Upper lobe of left lung (tissue), 6 donors: Measurements from ENCODE around the gene ARID1B. TPM values are rescaled to one million over a fixed set of nuclear protein-coding genes. Genes with fewer than 3 reads are reported as not detected.

Experiments
- ATAC-seq, 2 donors: fragments of 200-7000 bp; cut with Tn5 transposase; one replicate each; pipeline ENCODE4 v1.9.1; 2022; ENCODE audit warnings: mild to moderate bottlenecking in 2 of 2, moderate library complexity in 2 of 2; ENCODE audit not compliant: low FRiP score in 2 of 2
- DNase-seq, 2 donors: peaks; one replicate each; pipeline ENCODE4 v3.0.0-alpha.2; 2019 to 2020
- H3K27ac ChIP-seq, 4 donors: fragments of 200-600 bp; sonication (generic); one replicate each; pipeline ENCODE4 v1.5.1; 2016 to 2019
- H3K27me3 ChIP-seq, 4 donors: fragments of 200-600 bp; sonication (generic); one replicate each; pipeline ENCODE4 v1.5.1; 2017 to 2019
- H3K36me3 ChIP-seq, 4 donors: fragments of 200-600 bp; sonication (generic); one replicate each; pipeline ENCODE4 v1.5.1; 2016 to 2019
- H3K4me1 ChIP-seq, 4 donors: fragments of 200-600 bp; sonication (generic); one replicate each; pipeline ENCODE4 v1.5.1; 2018 to 2019
- H3K4me3 ChIP-seq, 4 donors: fragments of 200-600 bp; sonication (generic); one replicate each; pipeline ENCODE4 v1.5.1; 2017 to 2019; ENCODE audit warnings: mild to moderate bottlenecking in 2 of 4, moderate library complexity in 1 of 4
- H3K9me3 ChIP-seq, 4 donors: fragments of 200-600 bp; sonication (generic); one replicate each; pipeline ENCODE4 v1.5.1; 2018 to 2019
- EP300 ChIP-seq, 4 donors: sonication (generic); formaldehyde crosslinking; IDR thresholded peaks; one replicate each; pipeline ENCODE4 v1.5.1; 2017; ENCODE audit warnings: antibody characterized with exemption in 4 of 4, control low read depth in 2 of 4
- POLR2A ChIP-seq, 4 donors: fragments of 450-650 bp; IDR thresholded peaks; one replicate each; pipeline ENCODE4 v1.5.1; 2016 to 2017; ENCODE audit warnings: antibody characterized with exemption in 4 of 4, mild to moderate bottlenecking in 2 of 4
- POLR2AphosphoS5 ChIP-seq, 2 donors: sonication (generic); formaldehyde crosslinking; IDR thresholded peaks; one replicate each; pipeline ENCODE4 v1.5.1; 2017; ENCODE audit warnings: antibody characterized with exemption in 2 of 2
- WGBS, 2 donors: methylation state at CpG; one replicate each; pipeline ENCODE4 v1.1.5; 2017 to 2018; 5-methylcytosine and 5-hydroxymethylcytosine counted together
- total RNA-seq, 6 donors: library from RNA; depleted of rRNA in 4 of 6; stranded (reverse); fragments of >200 nt in 4 of 6; gene quantifications; one replicate each; pipeline versions ENCODE4 v1.1.0 to v1.2.1, GENCODE V29; 2016 to 2021
- TF ChIP-seq, protein P1 (sequence below), 6 experiments: fragments of 450-650 bp in 4 of 6; fragments of 200-600 bp in 2 of 6; sonication (generic) in 2 of 6; IDR thresholded peaks; one replicate each; pipeline ENCODE4 v1.5.1; 2016 to 2019; ENCODE audit warnings: antibody characterized with exemption in 6 of 6
- donor health status: DM: no; HTN: no; CAD: no; lungs with moderate emphysema.
- donor health status: DM: no; HTN: yes; CAD: no; lungs with severe emphysema.

ARID1B gene
- total RNA-seq, 6 donors from 2014 or later: 66.4 to 168 (median 109) TPM

DNA sequence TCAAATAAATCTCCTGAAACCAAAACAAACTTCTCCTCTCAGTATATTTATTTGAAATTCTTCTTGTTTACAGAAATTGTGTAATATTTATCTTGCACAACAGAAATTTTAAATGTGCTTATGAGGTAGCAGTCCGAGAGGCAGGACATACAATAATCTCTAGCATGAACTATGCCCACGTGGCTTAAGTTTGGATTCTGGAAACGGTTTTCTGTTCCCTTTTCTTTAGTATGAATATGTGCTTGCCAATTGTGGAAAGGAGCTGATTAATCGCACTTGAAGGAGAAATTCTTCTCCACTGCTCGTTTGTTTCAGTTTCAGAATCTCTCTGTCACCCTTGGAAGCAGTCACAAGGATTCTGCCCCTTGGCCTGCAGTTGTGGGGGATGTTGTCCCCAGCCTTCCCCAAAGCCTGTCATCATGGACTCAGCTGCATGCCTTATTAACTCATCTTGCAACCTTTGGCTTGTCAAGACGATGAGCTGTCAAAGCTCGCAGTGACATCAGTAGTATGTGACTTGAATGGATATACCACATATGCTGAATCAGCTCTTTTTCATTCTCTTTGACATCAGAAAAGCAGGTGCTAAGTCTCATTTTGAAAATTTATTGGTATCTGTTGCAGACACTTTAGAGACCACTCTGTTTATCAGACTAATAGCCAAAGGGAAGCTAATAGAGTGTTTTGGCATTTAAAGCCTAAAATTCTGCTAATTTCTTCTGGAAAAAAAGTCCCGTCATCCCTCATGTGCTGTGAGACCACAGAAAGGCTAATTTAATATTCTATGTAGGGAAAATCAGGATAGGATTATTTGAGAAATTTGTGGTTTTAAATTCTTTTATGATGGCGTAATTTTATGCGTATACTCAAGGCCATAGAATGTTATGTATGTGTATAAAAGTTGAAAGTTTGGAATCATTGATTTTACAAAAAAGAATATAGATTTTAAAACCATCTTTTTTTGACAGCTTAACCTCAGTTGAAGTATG lies 186.8 kb downstream of the ARID1B start:
- ATAC-seq (peak; percentile 69 to 82), DNase-seq (peak in 1 of 2 donors; percentile 49)
- Histone ChIP-seq H3K4me3 (peak overlapping the region in 3 of 4 donors; percentile 11 to 39 (median 18)), H3K36me3 (no peaks in the 10 kb centered on the region), H3K4me1 (peaks cover 8 to 21% (median 17%) of the 10 kb centered on the region in 4 donors), H3K27me3 (no peaks in the 10 kb centered on the region), H3K27ac (peak overlapping the region in 3 of 4 donors; percentile 52 to 62 (median 56)), H3K9me3 (no peaks in the 10 kb centered on the region)
- TF ChIP-seq POLR2A (IDR thresholded peaks at IDR 0.05) (no peak), POLR2AphosphoS5 (IDR thresholded peaks at IDR 0.05) (peak in 1 of 2 donors; percentile 47)
- 34 to 38% methylated on average over 10 of the region's 10 CpGs for WGBS, 2 donors

DNA sequence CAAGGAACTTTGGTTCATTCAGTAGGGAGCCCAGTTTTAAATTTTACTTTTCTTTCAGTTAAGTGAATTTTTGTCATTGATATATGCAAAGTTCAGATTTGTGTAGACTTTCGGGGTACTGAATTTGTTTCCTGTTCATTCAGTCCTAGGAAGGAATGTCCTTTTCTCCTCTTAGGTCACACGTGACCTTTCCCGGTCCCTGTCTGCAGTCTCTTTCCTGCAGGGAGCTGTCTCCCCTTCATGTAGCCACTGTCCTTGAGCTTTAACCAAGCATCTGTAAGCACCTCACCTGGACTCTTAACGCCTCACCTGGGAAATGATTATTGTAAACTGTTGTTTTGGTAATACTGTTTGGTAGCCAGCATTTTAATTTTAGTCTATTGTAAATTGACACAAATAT lies 190.7 kb downstream of the ARID1B start:
- Histone ChIP-seq H3K4me3 (no peak overlapping the region), H3K27ac (no peak overlapping the region), H3K27me3 (no peaks in the 10 kb centered on the region), H3K4me1 (peaks cover 8 to 29% (median 20%) of the 10 kb centered on the region in 4 donors), H3K9me3 (no peaks in the 10 kb centered on the region), H3K36me3 (no peaks in the 10 kb centered on the region)
- TF ChIP-seq POLR2AphosphoS5 (IDR thresholded peaks at IDR 0.05) (no peak), POLR2A (IDR thresholded peaks at IDR 0.05) (no peak)
- TF ChIP-seq, protein P1, sequence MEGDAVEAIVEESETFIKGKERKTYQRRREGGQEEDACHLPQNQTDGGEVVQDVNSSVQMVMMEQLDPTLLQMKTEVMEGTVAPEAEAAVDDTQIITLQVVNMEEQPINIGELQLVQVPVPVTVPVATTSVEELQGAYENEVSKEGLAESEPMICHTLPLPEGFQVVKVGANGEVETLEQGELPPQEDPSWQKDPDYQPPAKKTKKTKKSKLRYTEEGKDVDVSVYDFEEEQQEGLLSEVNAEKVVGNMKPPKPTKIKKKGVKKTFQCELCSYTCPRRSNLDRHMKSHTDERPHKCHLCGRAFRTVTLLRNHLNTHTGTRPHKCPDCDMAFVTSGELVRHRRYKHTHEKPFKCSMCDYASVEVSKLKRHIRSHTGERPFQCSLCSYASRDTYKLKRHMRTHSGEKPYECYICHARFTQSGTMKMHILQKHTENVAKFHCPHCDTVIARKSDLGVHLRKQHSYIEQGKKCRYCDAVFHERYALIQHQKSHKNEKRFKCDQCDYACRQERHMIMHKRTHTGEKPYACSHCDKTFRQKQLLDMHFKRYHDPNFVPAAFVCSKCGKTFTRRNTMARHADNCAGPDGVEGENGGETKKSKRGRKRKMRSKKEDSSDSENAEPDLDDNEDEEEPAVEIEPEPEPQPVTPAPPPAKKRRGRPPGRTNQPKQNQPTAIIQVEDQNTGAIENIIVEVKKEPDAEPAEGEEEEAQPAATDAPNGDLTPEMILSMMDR (IDR thresholded peaks at IDR 0.05): no peak
- ATAC-seq (no peak), DNase-seq (no peak)
- 93 to 96% methylated on average over 4 of the region's 4 CpGs for WGBS, 2 donors

DNA sequence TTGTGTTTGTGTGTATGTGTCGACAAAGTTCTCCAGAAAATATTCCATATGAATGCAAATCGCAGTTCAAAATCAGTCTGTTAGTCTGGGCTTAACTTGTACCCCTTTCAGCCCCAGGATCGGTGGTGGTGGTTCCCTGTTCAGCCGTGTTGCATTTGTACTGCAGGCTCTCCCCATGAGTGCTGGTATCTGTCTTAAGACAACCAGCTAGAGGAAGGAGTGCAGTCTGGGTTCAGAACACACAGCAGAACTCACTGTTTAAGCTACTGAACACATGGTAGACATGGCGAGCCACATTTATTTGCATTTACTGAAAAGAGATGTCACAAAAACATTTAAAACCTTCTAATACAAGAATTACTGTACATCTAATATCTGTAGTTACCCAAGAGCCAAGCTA lies 192.1 kb downstream of the ARID1B start:
- ATAC-seq (no peak), DNase-seq (no peak)
- no peaks in the 10 kb centered on the region for H3K36me3 ChIP-seq
- TF ChIP-seq, protein P1 (IDR thresholded peaks at IDR 0.05): no peak
- TF ChIP-seq POLR2AphosphoS5 (IDR thresholded peaks at IDR 0.05): no peak
- no peak for TF ChIP-seq EP300 (IDR thresholded peaks at IDR 0.05)
- no peak for TF ChIP-seq POLR2A (IDR thresholded peaks at IDR 0.05)
- peaks cover 3 to 28% (median 13%) of the 10 kb centered on the region in 4 donors for H3K4me1 ChIP-seq
- no peaks in the 10 kb centered on the region for H3K9me3 ChIP-seq
- H3K27ac ChIP-seq: no peak overlapping the region
- H3K27me3 ChIP-seq: no peaks in the 10 kb centered on the region
- WGBS, 2 donors: 89% methylated on average over 5 of the region's 5 CpGs
- no peak overlapping the region for H3K4me3 ChIP-seq

DNA sequence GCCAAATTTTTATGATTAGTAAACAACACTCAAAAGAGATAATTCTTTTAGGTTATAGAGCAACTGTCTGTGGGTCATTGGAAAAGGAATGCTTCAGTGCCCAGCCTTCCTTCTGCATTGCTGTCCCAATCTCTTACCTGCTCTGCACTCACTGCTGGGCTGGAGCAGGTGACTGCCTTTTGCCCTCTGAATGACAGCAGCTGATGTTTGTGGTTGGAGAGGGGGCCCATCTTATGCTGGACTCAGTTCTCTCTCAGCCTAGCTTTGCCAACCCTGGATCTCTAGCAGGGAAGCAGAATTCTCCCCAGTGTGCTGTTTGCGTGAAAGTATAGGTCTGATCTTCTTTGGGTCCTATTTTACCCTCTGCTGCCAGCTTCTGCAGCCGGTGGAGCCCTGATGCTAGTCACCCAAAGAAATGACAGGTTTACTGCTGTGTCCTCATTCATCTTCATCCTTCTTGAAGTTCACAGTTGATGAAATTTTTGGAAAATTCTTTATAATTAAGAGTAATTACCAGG lies 193.5 kb downstream of the ARID1B start:
- peaks cover 0 to 26% (median 9%) of the 10 kb centered on the region in 4 donors for H3K4me1 ChIP-seq
- TF ChIP-seq EP300 (IDR thresholded peaks at IDR 0.05) (no peak), POLR2A (IDR thresholded peaks at IDR 0.05) (no peak), POLR2AphosphoS5 (IDR thresholded peaks at IDR 0.05) (no peak)
- TF ChIP-seq, protein P1 (IDR thresholded peaks at IDR 0.05): no peak
- no peak overlapping the region for H3K4me3 ChIP-seq
- H3K36me3 ChIP-seq: no peaks in the 10 kb centered on the region
- H3K9me3 ChIP-seq: no peaks in the 10 kb centered on the region
- WGBS, 2 donors: 90 to 94% methylated on average over 2 of the region's 2 CpGs
- DNase-seq (no peak), ATAC-seq (no peak)
- H3K27me3 ChIP-seq: no peaks in the 10 kb centered on the region
- no peak overlapping the region for H3K27ac ChIP-seq

DNA sequence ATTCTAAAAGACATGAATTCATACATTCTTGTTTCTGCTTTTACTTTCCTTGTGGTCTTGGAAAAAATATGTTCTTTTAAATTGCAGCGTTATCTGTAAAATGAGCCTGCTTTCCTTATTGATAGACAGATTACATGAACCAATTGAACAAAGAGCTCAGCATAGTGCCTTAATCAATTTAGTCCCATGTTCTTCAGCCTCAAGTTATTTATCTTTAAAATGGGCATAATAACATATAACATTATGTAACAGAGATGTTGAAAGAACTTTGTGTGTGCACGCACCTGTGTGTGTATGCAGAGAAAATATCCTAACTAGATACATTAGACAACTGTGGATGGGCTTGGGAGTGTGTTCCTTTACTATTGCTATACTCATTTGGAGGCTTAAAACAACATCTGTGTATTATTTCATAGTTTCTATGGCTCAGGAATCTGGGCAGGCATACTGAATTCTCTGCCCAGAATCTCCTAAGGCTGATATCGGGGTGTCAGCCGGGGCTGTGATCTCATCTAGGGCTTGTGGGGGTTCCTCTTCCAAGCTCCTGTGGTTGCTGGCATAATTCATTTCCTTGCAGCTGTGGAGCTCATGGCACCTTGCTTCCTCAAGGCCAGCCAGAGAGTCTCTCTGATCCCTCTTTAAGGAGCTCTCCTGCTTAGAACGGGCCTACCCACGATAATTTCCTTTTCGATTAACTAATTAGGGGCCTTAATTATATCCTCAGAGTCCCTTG lies 194.1 kb downstream of the ARID1B start:
- Histone ChIP-seq H3K27ac (no peak overlapping the region), H3K36me3 (no peaks in the 10 kb centered on the region), H3K4me1 (peaks cover 0 to 32% (median 9%) of the 10 kb centered on the region in 4 donors), H3K4me3 (no peak overlapping the region), H3K27me3 (no peaks in the 10 kb centered on the region), H3K9me3 (no peaks in the 10 kb centered on the region)
- TF ChIP-seq POLR2A (IDR thresholded peaks at IDR 0.05) (no peak), EP300 (IDR thresholded peaks at IDR 0.05) (no peak)
- TF ChIP-seq, protein P1 (IDR thresholded peaks at IDR 0.05): no peak
- peak in 1 of 2 donors; percentile 49 for ATAC-seq
- 70 to 77% methylated on average over 7 of the region's 7 CpGs for WGBS, 2 donors
- DNase-seq: no peak
